ENCODE results near the gene ARRDC1.
"Not testable (repeated sequence)": the region's sequence is repeated elsewhere in the genome, so short reads cannot be mapped to it uniquely, and the experiment has no call there.

ARRDC1 gene

DNA sequence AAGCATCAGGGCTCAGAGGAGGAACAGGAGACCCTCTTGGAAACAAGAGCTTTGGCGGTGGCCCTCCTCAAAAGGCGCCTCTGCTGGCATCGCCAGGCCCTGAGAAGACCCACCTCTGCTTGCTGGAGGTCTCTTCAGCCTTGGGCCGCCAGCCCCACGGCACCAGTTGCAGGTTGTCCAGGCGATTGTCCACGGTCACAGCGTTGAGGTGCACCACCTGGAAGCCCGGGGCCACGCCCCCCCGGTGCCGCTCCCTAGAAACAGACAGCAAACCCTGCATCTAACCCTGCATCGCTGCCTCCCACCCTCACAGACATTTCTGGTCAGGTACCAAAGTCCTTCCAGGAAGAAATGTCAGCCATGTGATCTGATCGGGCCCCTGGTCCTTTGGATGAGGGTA is 18.6 kb upstream of the ARRDC1 start:
- no peak for DNase-seq (ENCODE audit: low read depth, low spot score)

- DNase-seq (ENCODE audit: low read depth, low spot score) = no peak
These were observed 17.2 kb upstream of the ARRDC1 start for GRCh38 chr9:137588311-137588710.

GRCh38 chr9:137588891-137589290 is 16.6 kb upstream of the ARRDC1 start:
- no peak for DNase-seq (ENCODE audit: low read depth, low spot score)

DNA sequence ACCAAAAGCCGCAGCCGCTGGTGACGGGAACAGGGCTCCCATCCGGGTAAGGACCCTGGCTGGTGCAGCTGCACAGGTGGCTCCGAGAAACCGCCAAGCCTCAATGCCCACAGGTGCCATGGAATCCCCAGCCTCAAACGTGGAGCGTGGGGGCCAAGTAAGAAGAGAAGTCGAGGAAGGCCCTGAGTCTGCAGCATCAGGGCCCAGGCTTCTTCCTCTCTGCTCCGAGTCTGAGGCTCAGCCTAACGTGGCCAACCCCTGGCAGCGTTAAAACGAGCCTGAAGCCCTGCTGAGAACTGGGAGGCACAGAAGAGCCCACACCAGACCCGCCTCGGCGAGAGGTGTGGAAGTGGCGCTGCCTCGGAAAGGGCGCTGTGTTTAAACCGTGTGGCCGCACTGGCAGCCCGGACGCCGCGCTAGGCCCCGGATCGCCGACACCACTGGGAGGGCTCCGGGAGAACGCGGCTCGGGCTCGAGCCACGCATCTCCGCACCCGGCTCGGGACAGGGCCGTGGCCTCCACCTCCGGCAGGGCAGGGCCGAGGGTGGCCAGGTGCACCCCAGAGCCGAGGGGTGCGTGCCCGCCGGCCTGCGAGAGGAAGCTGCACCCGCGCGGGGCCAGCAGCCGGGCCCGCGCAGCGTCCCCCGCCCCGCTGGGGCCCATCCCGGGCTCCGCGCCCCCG is 15.9 kb upstream of the ARRDC1 start:
- no peak for DNase-seq (ENCODE audit: low read depth, low spot score)

GRCh38 chr9:137590123-137590468 is 15.4 kb upstream of the ARRDC1 start:
- DNase-seq (ENCODE audit: low read depth, low spot score) = no peak

DNA sequence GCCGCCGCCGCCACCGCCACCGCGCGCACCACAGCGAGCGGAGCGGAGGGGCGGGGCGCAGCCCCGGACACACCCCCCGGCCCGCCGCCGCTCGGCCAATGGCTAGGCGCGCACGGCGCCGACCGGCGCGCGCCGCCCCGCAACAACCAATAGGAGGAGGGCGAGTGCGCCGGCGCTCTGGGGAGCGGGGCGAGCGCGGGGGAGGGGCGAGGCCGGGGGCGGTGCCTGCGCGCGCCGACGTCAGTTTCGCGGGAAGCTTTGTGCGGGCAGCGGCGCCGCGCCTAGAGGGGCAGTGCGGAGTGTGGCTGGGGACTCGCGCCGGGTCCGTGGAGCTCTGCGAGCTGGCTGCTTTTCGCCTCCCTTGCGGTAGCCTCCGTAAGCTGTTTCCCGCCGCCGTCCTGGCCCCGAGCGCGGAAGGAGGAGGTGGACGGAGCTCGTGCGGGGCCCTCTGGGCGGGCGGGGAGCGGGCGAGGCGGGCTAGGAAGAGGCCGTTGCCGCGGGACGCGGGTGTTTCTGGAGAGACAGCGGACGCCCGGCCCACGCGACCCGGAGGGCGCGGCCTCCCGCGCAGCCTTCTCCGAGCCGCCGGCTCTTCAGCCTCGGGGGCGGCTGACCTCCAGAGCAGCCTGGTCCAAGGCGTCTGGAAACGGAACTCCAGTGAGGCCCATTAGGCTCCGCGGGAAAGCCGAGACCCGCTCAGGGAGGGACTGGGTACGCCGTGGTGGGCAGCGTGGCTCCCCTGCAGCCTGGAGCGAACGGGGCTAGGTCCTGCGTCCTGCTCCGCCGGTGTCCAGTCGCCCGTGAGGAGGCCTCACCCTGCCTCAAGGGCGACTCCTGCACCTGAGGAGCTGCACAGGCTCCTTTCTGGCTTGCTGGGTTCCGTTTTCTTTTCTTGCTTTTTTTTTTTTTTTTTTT is 14.8 kb upstream of the ARRDC1 start, which contains the start of gene ZMYND19:
ZMYND19 (minus strand) TSS at position 44 of the 915 bp plus-strand sequence. CDS start 249 bp downstream, outside the sequence.
- peak; percentile 81 for DNase-seq (ENCODE audit: low read depth, low spot score)

- DNase-seq (ENCODE audit: low read depth, low spot score) = no peak
These were observed 12.7 kb upstream of the ARRDC1 start for GRCh38 chr9:137592767-137593166.

DNA sequence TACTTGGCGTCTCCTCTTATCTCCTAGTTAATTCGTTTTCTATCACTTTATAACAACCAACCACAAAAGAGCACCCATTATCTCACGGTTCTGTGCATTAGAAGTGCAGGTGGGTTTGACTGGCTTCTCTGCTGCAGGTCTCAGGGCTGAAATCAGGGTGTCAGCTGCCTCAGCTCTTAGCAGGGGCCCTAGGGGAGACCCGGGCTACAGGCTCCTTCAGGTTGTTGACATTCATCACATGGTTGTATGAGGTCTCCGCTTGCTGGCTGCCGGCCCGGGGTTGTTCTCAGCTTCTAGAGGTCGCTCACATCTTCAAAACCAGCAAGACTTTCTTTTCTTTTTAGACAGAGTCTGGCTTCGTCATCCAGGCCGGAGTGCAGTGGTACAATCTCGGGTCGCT is 12.3 kb upstream of the ARRDC1 start:
- no peak for DNase-seq (ENCODE audit: low read depth, low spot score)

DNA sequence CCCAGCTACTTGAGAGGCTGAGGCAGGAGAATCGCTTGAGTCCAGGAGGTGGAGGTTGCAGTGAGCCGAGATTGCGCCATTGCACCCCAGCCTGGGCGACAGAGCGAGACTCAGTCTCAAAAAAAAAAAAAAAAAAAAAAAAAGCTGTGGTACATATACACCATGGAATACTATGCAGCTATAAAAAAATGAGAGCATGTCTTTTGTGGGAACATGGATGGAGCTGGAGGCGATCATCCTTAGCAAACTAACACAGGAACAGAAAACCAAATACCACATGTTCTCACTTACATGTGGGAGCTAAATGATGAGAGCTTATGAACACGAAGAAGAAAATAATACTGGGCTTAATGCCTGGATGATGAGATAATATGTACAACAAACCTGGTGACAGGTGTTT is 8.9 kb upstream of the ARRDC1 start:
- not testable (repeated sequence) for DNase-seq (ENCODE audit: low read depth, low spot score)

DNA sequence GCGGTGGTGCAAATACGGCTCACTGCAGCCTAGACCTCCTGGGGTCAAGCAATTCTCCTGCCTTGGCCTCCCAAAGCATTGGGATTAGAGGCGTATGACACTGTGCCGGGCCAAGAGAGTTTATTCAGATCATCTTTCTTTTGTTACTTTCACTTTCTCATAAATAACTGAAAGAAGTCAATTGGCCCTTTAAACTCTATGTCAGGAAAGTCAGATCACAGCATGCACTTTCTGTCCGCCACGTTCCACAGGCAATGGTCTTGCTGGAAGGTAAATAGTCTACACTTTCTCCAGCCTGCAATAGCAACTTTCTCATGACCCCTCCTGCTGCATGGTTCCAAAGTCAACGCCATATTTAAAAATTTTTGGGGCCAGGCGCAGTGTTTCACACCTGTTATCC is 6.5 kb upstream of the ARRDC1 start:
- DNase-seq (ENCODE audit: low read depth, low spot score) = no peak

DNA sequence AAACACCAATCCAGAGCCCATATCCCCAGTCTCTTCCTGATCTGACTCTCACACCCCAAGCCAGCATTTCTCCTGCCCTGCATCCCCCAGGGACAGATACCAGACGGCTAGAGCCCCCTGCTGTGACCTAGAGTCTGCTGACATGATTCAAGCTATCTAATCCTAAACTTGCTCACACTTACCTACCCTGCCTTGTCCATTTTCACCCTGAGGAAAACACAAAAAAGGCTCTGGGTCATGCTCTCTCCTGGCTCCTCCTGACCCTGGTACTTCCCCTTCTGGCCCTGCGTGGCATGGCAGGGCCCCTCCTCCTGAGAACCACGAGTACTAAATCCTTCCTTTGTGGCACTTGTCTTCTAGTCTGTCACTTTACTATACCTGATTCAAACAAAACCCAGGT is 2.8 kb upstream of the ARRDC1 start:
- peak; percentile 37 for DNase-seq (ENCODE audit: low read depth, low spot score)

DNA sequence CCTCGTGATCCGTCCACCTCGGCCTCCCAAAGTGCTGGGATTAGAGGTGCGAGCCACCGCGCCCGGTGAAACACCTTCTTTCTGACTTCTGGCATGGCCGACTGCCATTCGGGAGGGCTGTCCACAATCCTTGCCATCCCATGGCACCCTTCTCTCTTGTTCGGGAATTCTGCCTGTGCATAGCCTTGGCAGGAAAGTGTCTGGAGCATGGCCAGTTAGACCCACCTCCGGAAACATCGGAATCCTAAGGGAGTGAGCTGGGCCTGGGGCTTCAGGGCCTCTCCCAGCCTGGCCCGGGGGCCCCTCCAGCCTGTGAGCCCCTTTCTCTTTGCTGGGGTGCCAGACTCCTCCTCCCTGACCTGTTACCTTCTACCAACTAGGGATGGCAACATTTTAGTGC is 1.6 kb upstream of the ARRDC1 start:
- DNase-seq (ENCODE audit: low read depth, low spot score) = no peak

GRCh38 chr9:137604345-137605086 is 970 bp upstream of the ARRDC1 start:
- no peak for DNase-seq (ENCODE audit: low read depth, low spot score)

- peak; percentile 36 for DNase-seq (ENCODE audit: low read depth, low spot score)
These were observed 627 bp downstream of the ARRDC1 start for GRCh38 chr9:137606005-137606621.

- DNase-seq (ENCODE audit: low read depth, low spot score) = no peak
These were observed 1.2 kb downstream of the ARRDC1 start for GRCh38 chr9:137606734-137607138.

- peak; percentile 40 for DNase-seq (ENCODE audit: low read depth, low spot score)
These were observed 1.8 kb downstream of the ARRDC1 start for GRCh38 chr9:137607141-137607857.

DNA sequence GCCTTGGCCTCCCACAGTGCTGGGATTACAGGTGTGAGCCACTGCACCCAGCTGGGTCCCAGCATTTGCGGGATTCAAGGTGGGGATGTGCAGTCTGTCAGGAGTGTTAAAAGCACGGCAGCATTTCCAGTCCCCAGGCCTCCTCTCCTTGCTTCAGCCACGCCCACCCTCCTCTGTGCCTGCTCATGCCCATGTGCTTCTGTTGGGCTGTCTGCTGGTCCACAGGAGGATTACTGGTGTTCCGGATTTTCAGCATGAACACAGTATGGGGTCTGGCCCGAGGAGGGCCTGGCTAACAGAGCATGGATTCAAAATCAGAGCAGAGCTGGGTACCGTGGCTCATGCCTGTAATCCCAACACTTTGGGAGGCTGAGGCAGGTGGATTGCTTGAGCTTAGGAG is 5.5 kb downstream of the ARRDC1 start:
- DNase-seq (ENCODE audit: low read depth, low spot score) = no peak

GRCh38 chr9:137611623-137612609 is 6.4 kb downstream of the ARRDC1 start:
- peak; percentile 79 for DNase-seq (ENCODE audit: low read depth, low spot score)

DNA sequence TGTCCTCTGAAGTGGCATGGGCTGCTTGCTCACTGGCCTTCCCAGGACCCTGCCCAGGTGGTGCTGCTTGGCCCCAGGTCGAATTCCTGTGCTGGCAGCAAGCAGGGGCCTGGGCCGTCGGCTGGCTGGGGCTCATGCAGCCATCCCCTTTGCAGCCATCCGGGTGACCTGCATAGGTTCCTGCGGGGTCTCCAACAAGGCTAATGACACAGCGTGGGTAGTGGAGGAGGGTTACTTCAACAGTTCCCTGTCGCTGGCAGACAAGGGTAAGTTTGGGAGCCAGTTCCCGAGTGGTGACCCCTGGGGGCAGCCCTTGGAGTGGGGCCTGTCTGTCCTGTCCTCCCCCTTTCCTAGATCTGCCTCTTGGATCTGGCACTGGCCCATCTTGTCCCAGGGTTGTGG is 7.3 kb downstream of the ARRDC1 start:
- DNase-seq (ENCODE audit: low read depth, low spot score) = no peak

- DNase-seq (ENCODE audit: low read depth, low spot score) = no peak
These were observed 7.8 kb downstream of the ARRDC1 start for GRCh38 chr9:137613259-137613658.

Data from ELF-1 (cell line).